Testis (tissue), 2 donors: ENCODE results near the gene ZBTB39.

Experiments used
- POLR2A ChIP-seq: fragments of 450-650 bp; IDR thresholded peaks from one replicate; pipeline ENCODE4 v1.6.1; 2017; ENCODE audit warnings: antibody characterized with exemption, mild to moderate bottlenecking, moderate library complexity
- TF ChIP-seq, protein P1 (sequence below), 3 experiments: fragments of 450-650 bp in 2 of 3; fragments of 200-600 bp in 1 of 3; sonication (generic) in 1 of 3; IDR thresholded peaks; one replicate each; pipeline ENCODE4 v1.5.1; 2016 to 2019; ENCODE audit warnings: antibody characterized with exemption in 3 of 3, mild to moderate bottlenecking in 2 of 3, moderate library complexity in 1 of 3

- TF ChIP-seq, protein P1, sequence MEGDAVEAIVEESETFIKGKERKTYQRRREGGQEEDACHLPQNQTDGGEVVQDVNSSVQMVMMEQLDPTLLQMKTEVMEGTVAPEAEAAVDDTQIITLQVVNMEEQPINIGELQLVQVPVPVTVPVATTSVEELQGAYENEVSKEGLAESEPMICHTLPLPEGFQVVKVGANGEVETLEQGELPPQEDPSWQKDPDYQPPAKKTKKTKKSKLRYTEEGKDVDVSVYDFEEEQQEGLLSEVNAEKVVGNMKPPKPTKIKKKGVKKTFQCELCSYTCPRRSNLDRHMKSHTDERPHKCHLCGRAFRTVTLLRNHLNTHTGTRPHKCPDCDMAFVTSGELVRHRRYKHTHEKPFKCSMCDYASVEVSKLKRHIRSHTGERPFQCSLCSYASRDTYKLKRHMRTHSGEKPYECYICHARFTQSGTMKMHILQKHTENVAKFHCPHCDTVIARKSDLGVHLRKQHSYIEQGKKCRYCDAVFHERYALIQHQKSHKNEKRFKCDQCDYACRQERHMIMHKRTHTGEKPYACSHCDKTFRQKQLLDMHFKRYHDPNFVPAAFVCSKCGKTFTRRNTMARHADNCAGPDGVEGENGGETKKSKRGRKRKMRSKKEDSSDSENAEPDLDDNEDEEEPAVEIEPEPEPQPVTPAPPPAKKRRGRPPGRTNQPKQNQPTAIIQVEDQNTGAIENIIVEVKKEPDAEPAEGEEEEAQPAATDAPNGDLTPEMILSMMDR (IDR thresholded peaks at IDR 0.05): no peak
- TF ChIP-seq POLR2A: no peak
These were observed 20.9 kb upstream of the ZBTB39 start for GRCh38 chr12:57027011-57027804.
